Measurements from ENCODE around the gene NTHL1.

GRCh38 chr16:2037115-2037514, 10.5 kb downstream of the NTHL1 start:
- TF ChIP-seq CTCF (conservative IDR thresholded peaks at IDR 0.05; ENCODE audit: low read depth, low read length) (no peak), EZH2 (IDR thresholded peaks at IDR 0.05; ENCODE audit: borderline replicate concordance, low read depth, low read length, poor library complexity, severe bottlenecking) (no peak)
